ENCODE measurements around the gene SCAPER.

Gene SCAPER

GRCh38 chr15:76368122-76368621, 537.0 kb downstream of the SCAPER start:
- DNase-seq, result no peak
- TF ChIP-seq GATA1 (IDR thresholded peaks at IDR 0.05; ENCODE audit: low read depth, low read length), result no peak
- no peak for TF ChIP-seq POLR2A (IDR thresholded peaks at IDR 0.05; ENCODE audit: low read length)

GRCh38 chr15:76366714-76367113, 538.4 kb downstream of the SCAPER start:
- TF ChIP-seq GATA1 (IDR thresholded peaks at IDR 0.05; ENCODE audit: low read depth, low read length) (no peak), POLR2A (IDR thresholded peaks at IDR 0.05; ENCODE audit: low read length) (no peak)
- no peak for DNase-seq

- TF ChIP-seq GATA1 (IDR thresholded peaks at IDR 0.05; ENCODE audit: low read depth, low read length), result no peak
- TF ChIP-seq POLR2A (IDR thresholded peaks at IDR 0.05; ENCODE audit: low read length), result no peak
- DNase-seq, result no peak
Measured at GRCh38 chr15:76363251-76363650, 541.9 kb downstream of the SCAPER start.

GRCh38 chr15:76360416-76360815, 544.7 kb downstream of the SCAPER start:
- TF ChIP-seq POLR2A (IDR thresholded peaks at IDR 0.05; ENCODE audit: low read length) (no peak), GATA1 (IDR thresholded peaks at IDR 0.05; ENCODE audit: low read depth, low read length) (no peak)
- DNase-seq, result no peak

GRCh38 chr15:76359152-76359551, 546.0 kb downstream of the SCAPER start:
- DNase-seq, result no peak
- TF ChIP-seq GATA1 (IDR thresholded peaks at IDR 0.05; ENCODE audit: low read depth, low read length), result no peak

GRCh38 chr15:76358453-76358852, 546.7 kb downstream of the SCAPER start:
- TF ChIP-seq GATA1 (IDR thresholded peaks at IDR 0.05; ENCODE audit: low read depth, low read length) (no peak), POLR2A (IDR thresholded peaks at IDR 0.05; ENCODE audit: low read length) (no peak)
- no peak for DNase-seq

- no peak for DNase-seq
- TF ChIP-seq GATA1 (IDR thresholded peaks at IDR 0.05; ENCODE audit: low read depth, low read length) (no peak), POLR2A (IDR thresholded peaks at IDR 0.05; ENCODE audit: low read length) (no peak)
Measured at GRCh38 chr15:76354823-76355440, 550.2 kb downstream of the SCAPER start.

- no peak for TF ChIP-seq POLR2A (IDR thresholded peaks at IDR 0.05; ENCODE audit: low read length)
- TF ChIP-seq GATA1 (IDR thresholded peaks at IDR 0.05; ENCODE audit: low read depth, low read length), result no peak
- no peak for DNase-seq
Measured at GRCh38 chr15:76353903-76354302, 551.2 kb downstream of the SCAPER start.

- DNase-seq, result no peak
- TF ChIP-seq POLR2A (IDR thresholded peaks at IDR 0.05; ENCODE audit: low read length), result no peak
- no peak for TF ChIP-seq GATA1 (IDR thresholded peaks at IDR 0.05; ENCODE audit: low read depth, low read length)
Measured at GRCh38 chr15:76353023-76353577, 552.0 kb downstream of the SCAPER start.

GRCh38 chr15:76349301-76350070, 555.7 kb downstream of the SCAPER start:
- DNase-seq, result no peak
- TF ChIP-seq POLR2A (IDR thresholded peaks at IDR 0.05; ENCODE audit: low read length) (no peak), GATA1 (IDR thresholded peaks at IDR 0.05; ENCODE audit: low read depth, low read length) (no peak)

- DNase-seq, result no peak
- TF ChIP-seq POLR2A (IDR thresholded peaks at IDR 0.05; ENCODE audit: low read length) (no peak), GATA1 (IDR thresholded peaks at IDR 0.05; ENCODE audit: low read depth, low read length) (no peak)
Measured at GRCh38 chr15:76347482-76348055, 557.6 kb downstream of the SCAPER start.

- TF ChIP-seq POLR2A (IDR thresholded peaks at IDR 0.05; ENCODE audit: low read length), result no peak
- TF ChIP-seq GATA1 (IDR thresholded peaks at IDR 0.05; ENCODE audit: low read depth, low read length), result no peak
- no peak for DNase-seq
Measured at GRCh38 chr15:76346669-76347481, 558.3 kb downstream of the SCAPER start.

- TF ChIP-seq POLR2A (IDR thresholded peaks at IDR 0.05; ENCODE audit: low read length) (no peak), GATA1 (IDR thresholded peaks at IDR 0.05; ENCODE audit: low read depth, low read length) (no peak)
- DNase-seq, result no peak
Measured at GRCh38 chr15:76345880-76346668, 559.1 kb downstream of the SCAPER start.
